HepG2 (cell line): ENCODE measurements around the gene OST4. TPM values are rescaled to one million over a fixed set of nuclear protein-coding genes. Genes with fewer than 3 reads are reported as not detected.

Source experiments
- ARNT2 ChIP-seq: sonication (generic); formaldehyde crosslinking; IDR thresholded peaks from 2 replicates; pipeline ENCODE4 v1.8.0; 2022; ENCODE audit warnings: mild to moderate bottlenecking, low read depth, missing genetic modification reagents, moderate library complexity
- ATF4 ChIP-seq, 2 experiments: fragments of 450-650 bp in 1 of 2; sonication (generic) in 1 of 2; formaldehyde crosslinking; IDR thresholded peaks; 2 replicates each; pipeline versions ENCODE4 v1.5.0 to v1.8.0; 2020 to 2022; ENCODE audit warnings: mild to moderate bottlenecking in 1 of 2, missing genetic modification reagents in 1 of 2
- BCLAF1 ChIP-seq: fragments of 450-650 bp; IDR thresholded peaks from 2 replicates; pipeline ENCODE4 v1.6.1; 2017; ENCODE audit warnings: mild to moderate bottlenecking
- CSRNP2 ChIP-seq: sonication (generic); formaldehyde crosslinking; conservative IDR thresholded peaks from 2 replicates; pipeline ENCODE4 v1.8.0; 2022; ENCODE audit warnings: low read depth, missing genetic modification reagents
- IKZF4 ChIP-seq: sonication (generic); formaldehyde crosslinking; IDR thresholded peaks from 2 replicates; pipeline ENCODE4 v1.5.1; 2020; ENCODE audit warnings: borderline replicate concordance, mild to moderate bottlenecking, low read depth, missing genetic modification reagents; ENCODE audit errors: not compliant biosample characterization
- IRF1 ChIP-seq: sonication (generic); formaldehyde crosslinking; IDR thresholded peaks from 2 replicates; pipeline ENCODE4 v1.4.0; 2020; ENCODE audit warnings: low read depth, mild to moderate bottlenecking, missing genetic modification reagents
- SMYD3 ChIP-seq: sonication (generic); formaldehyde crosslinking; IDR thresholded peaks from 2 replicates; pipeline ENCODE4 v1.8.1; 2023; ENCODE audit warnings: mild to moderate bottlenecking, missing genetic modification reagents
- SP5 ChIP-seq: IDR thresholded peaks from 2 replicates; pipeline ENCODE4 v1.6.1; 2016; ENCODE audit warnings: low read depth, borderline replicate concordance
- THAP7 ChIP-seq: sonication (generic); formaldehyde crosslinking; IDR thresholded peaks from 2 replicates; pipeline ENCODE4 v1.8.1; 2023; ENCODE audit warnings: mild to moderate bottlenecking, missing genetic modification reagents
- ZBTB44 ChIP-seq: sonication (generic); formaldehyde crosslinking; IDR thresholded peaks from 2 replicates; pipeline ENCODE4 v1.4.0; 2020; ENCODE audit warnings: missing genetic modification reagents
- ZFP41 ChIP-seq: sonication (generic); formaldehyde crosslinking; IDR thresholded peaks from 2 replicates; pipeline ENCODE4 v1.4.0; 2020; ENCODE audit warnings: mild to moderate bottlenecking, missing genetic modification reagents, borderline replicate concordance
- ZNF552 ChIP-seq: sonication (generic); formaldehyde crosslinking; IDR thresholded peaks from 2 replicates; pipeline ENCODE4 v1.9.0; 2022; ENCODE audit warnings: missing genetic modification reagents, mild to moderate bottlenecking, borderline replicate concordance
- ZNF598 ChIP-seq: sonication (generic); formaldehyde crosslinking; IDR thresholded peaks from 2 replicates; pipeline ENCODE4 v1.5.1; 2020; ENCODE audit warnings: mild to moderate bottlenecking, missing genetic modification reagents, borderline replicate concordance
- ZNF639 ChIP-seq: conservative IDR thresholded peaks from 2 replicates; pipeline ENCODE4 v1.6.1; 2018; ENCODE audit warnings: missing genetic modification reagents
- polyA plus RNA-seq, 8 experiments: library from polyadenylated mRNA; depleted of rRNA in 3 of 8; stranded (reverse) in 7 of 8; unstranded in 1 of 8; fragments of >200 nt; fragmentation: Illumina TruSeq in 4 of 8; extraction: Trizol in 4 of 8; gene quantifications; 2 replicates each; pipeline versions ENCODE4 v1.2.1 to v1.2.3, GENCODE V29; 2011 to 2016; ENCODE audit warnings: low read depth in 4 of 8, missing spikeins in 1 of 8, mixed read lengths in 1 of 8; ENCODE audit not compliant: insufficient read depth in 1 of 8
- total RNA-seq, 5 experiments: library from RNA; depleted of rRNA; stranded (reverse); fragments of >200 nt; fragmentation: Illumina TruSeq; extraction: Trizol; gene quantifications; 2 replicates each; pipeline ENCODE4 v1.2.3, GENCODE V29; 2016; ENCODE audit warnings: low read depth in 1 of 5

Gene OST4
- total and polyA plus RNA-seq, 2 of the 13 experiments (the other 11 are each of a cell fraction or from before 2014, with no cell fraction given): 498 to 584 TPM

- TF ChIP-seq BCLAF1 (no peak), ZNF639 (CRISPR knock-in tag) (peak; percentile 59), CSRNP2 (CRISPR knock-in tag) (peak; percentile 87; the same call in 1 of the 2 replicates), SMYD3 (CRISPR knock-in tag) (peak; percentile 97), IKZF4 (CRISPR knock-in tag) (peak; percentile 79), ZNF552 (CRISPR knock-in tag) (peak; percentile 73; the same call in 1 of the 2 replicates), THAP7 (peak; percentile 84; the same call in 1 of the 2 replicates), ZNF598 (CRISPR knock-in tag) (peak; percentile 87), ZFP41 (0 out of 2 replicates have a peak, but pooled peaks have one; percentile 86), IRF1 (CRISPR knock-in tag) (no peak), ZBTB44 (no peak), ARNT2 (CRISPR knock-in tag) (peak; percentile 98), ATF4 (CRISPR knock-in tag; IDR thresholded peaks at IDR 0.05) (peak in 1 of 2 experiments; percentile 78; a peak in 2 of 4 replicates), SP5 (CRISPR knock-in tag) (peak; percentile 56; the same call in 1 of the 2 replicates)
Observed at GRCh38 chr2:27050996-27051901, 20.2 kb downstream of the OST4 start, which contains the start of gene AGBL5 (continued).
